ENCODE results near the gene UGGT2. TPM values are rescaled to one million over a fixed set of nuclear protein-coding genes. Genes with fewer than 3 reads are reported as not detected.
"Not testable (repeated sequence)": the region's sequence is repeated elsewhere in the genome, so short reads cannot be mapped to it uniquely, and the experiment has no call there.

UGGT2 gene
- total and polyA plus RNA-seq, 9 of the 15 experiments (the other 6 are each of a cell fraction or from before 2014, with no cell fraction given) = 3.5 to 24.5 (median 18.3) TPM

DNA sequence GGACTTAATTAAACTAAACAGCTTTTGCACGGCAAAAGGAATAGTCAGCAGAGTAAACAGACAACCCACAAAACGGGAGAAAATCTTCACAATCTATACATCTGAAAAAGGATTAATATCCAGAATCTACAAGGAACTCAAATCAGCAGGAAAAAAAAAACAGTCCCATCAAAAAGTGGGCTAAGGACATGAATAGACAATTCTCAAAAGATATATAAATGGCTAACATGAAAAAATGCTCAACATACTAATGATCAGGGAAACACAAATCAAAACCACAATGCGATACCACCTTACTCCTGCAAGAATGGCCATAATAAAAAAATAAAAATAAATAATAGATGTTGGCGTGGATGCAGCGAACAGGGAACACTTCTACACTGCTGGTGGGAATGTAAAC is 1.7 kb downstream of the UGGT2 start:
- DNase-seq (ENCODE audit: extremely low read depth in 1 of 4, low spot score in 3 of 4); intact Hi-C loops (cut with micrococcal nuclease); H3K4me3 ChIP-seq; BruUV-seq (replicated peaks); ATAC-seq; in situ Hi-C loops (cut with MboI); H4K20me1 ChIP-seq (replicated peaks; ENCODE audit: control insufficient read depth, insufficient read depth, low read length); H3K27me3 ChIP-seq (ENCODE audit: control insufficient read depth in 2 of 2, insufficient read depth in 2 of 2, low read length in 2 of 2); H2AFZ ChIP-seq (ENCODE audit: low read depth, low read length); FAIRE-seq; CTCF ChIA-PET (ENCODE audit: low intra/inter-chr PET ratio); H3K9me3 ChIP-seq (replicated peaks; ENCODE audit: control insufficient read depth, insufficient read depth, low read depth, low read length); H3K9me1 ChIP-seq (ENCODE audit: control insufficient read depth, insufficient read depth, low read length); H3K4me2 ChIP-seq (ENCODE audit: insufficient read depth, low read length); POLR2A ChIA-PET; H3K9ac ChIP-seq (ENCODE audit: insufficient read depth in 1 of 2, low read depth in 2 of 2, low read length in 2 of 2); H3K27ac ChIP-seq (ENCODE audit: extremely low read depth, low read depth, low read length); H3K36me3 ChIP-seq (ENCODE audit: control insufficient read depth, insufficient read depth, low read length): not testable (repeated sequence)
- Histone ChIP-seq H3K79me2 (ENCODE audit: control insufficient read depth, insufficient read depth, low read length) (peaks cover 28% of the 10 kb centered on the region), H3K4me1 (replicated peaks in 1 of 2; ENCODE audit: control insufficient read depth in 2 of 2, insufficient read depth in 2 of 2, low read length in 2 of 2) (peaks cover 0 to 11% of the 10 kb centered on the region in 2 experiments; a peak in 2 of 5 replicates)
- 91% methylated on average over 5 of the region's 5 CpGs for WGBS (ENCODE audit: insufficient coverage, low coverage, missing lambda C conversion rate)

DNA sequence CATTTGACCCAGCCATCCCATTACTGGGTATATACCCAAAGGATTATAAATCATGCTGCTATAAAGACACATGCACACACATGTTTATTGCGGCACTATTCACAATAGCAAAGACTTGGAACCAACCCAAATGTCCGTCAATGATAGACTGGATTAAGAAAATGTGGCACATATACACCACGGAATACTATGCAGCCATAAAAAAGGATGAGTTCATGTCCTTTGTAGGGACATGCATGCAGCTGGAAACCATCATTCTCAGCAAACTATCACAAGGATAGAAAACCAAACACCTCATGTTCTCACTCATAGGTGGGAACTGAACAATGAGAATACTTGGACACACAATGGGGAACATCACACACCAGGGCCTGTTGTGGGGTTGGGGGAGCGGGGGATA is 2.2 kb downstream of the UGGT2 start:
- H2AFZ ChIP-seq (ENCODE audit: low read depth, low read length); H3K9me3 ChIP-seq (replicated peaks; ENCODE audit: control insufficient read depth, insufficient read depth, low read depth, low read length); H3K27me3 ChIP-seq (ENCODE audit: control insufficient read depth in 2 of 2, insufficient read depth in 2 of 2, low read length in 2 of 2); H3K4me2 ChIP-seq (ENCODE audit: insufficient read depth, low read length); intact Hi-C loops (cut with micrococcal nuclease); FAIRE-seq; POLR2A ChIA-PET; H4K20me1 ChIP-seq (replicated peaks; ENCODE audit: control insufficient read depth, insufficient read depth, low read length); in situ Hi-C loops (cut with MboI); H3K27ac ChIP-seq (ENCODE audit: extremely low read depth, low read depth, low read length); H3K9ac ChIP-seq (ENCODE audit: insufficient read depth in 1 of 2, low read depth in 2 of 2, low read length in 2 of 2); ATAC-seq; H3K36me3 ChIP-seq (ENCODE audit: control insufficient read depth, insufficient read depth, low read length); CTCF ChIA-PET (ENCODE audit: low intra/inter-chr PET ratio); BruUV-seq (replicated peaks); DNase-seq (ENCODE audit: extremely low read depth in 1 of 4, low spot score in 3 of 4); H3K9me1 ChIP-seq (ENCODE audit: control insufficient read depth, insufficient read depth, low read length); H3K4me3 ChIP-seq: not testable (repeated sequence)
- 80% methylated on average over 1 of the region's 4 CpGs for WGBS (ENCODE audit: insufficient coverage, low coverage, missing lambda C conversion rate)
- Histone ChIP-seq H3K79me2 (ENCODE audit: control insufficient read depth, insufficient read depth, low read length) (peaks cover 30% of the 10 kb centered on the region), H3K4me1 (replicated peaks in 1 of 2; ENCODE audit: control insufficient read depth in 2 of 2, insufficient read depth in 2 of 2, low read length in 2 of 2) (peaks cover 0 to 11% of the 10 kb centered on the region in 2 experiments; a peak in 2 of 5 replicates)
